Measurements from ENCODE around the gene FARS2.

DNA sequence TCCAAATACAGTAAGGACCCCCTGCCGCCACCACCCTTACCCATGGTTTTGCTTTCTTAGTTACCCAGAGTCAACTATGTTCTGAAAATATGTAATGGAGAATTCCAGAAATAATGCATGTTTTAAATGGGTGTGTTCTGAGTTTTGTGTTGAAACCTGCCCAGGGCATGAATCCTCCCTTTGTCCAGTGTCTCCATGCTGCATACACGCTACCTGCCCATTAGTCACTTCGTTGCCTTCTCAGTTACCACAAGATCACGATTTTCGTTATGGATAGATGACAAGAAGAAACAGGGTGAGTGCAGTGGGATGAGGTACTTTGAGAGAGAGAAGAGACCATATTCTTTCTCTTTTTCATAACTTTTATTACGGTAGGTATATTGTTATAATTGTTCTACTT is 10.6 kb downstream of the FARS2 start:
- TF ChIP-seq EZH2 (IDR thresholded peaks at IDR 0.05; ENCODE audit: borderline replicate concordance, low read depth, low read length, severe bottlenecking) = no peak
- TF ChIP-seq, protein P1, sequence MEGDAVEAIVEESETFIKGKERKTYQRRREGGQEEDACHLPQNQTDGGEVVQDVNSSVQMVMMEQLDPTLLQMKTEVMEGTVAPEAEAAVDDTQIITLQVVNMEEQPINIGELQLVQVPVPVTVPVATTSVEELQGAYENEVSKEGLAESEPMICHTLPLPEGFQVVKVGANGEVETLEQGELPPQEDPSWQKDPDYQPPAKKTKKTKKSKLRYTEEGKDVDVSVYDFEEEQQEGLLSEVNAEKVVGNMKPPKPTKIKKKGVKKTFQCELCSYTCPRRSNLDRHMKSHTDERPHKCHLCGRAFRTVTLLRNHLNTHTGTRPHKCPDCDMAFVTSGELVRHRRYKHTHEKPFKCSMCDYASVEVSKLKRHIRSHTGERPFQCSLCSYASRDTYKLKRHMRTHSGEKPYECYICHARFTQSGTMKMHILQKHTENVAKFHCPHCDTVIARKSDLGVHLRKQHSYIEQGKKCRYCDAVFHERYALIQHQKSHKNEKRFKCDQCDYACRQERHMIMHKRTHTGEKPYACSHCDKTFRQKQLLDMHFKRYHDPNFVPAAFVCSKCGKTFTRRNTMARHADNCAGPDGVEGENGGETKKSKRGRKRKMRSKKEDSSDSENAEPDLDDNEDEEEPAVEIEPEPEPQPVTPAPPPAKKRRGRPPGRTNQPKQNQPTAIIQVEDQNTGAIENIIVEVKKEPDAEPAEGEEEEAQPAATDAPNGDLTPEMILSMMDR (IDR thresholded peaks at IDR 0.05; ENCODE audit: borderline replicate concordance, extremely low read depth, low read length, poor library complexity, severe bottlenecking) = no peak
